GM19463 (cell line): ENCODE measurements around the gene RASA3.
"Not testable (repeated sequence)": the region's sequence is repeated elsewhere in the genome, so short reads cannot be mapped to it uniquely, and the experiment has no call there.

Source experiments
- ATAC-seq: cut with Tn5 transposase; IDR thresholded peaks from one replicate; pipeline ENCODE4 v1.9.1; 2021; ENCODE audit warnings: mild to moderate bottlenecking, moderate library complexity; ENCODE audit not compliant: unreplicated experiment

The RASA3 gene

GRCh38 chr13:114082849-114083645 lies 49.4 kb downstream of the RASA3 start:
- ATAC-seq = no peak

GRCh38 chr13:114081761-114082681 lies 50.4 kb downstream of the RASA3 start:
- no peak for ATAC-seq

- no peak for ATAC-seq
Measured at GRCh38 chr13:114080739-114081561, 51.5 kb downstream of the RASA3 start.

GRCh38 chr13:114079601-114080536 lies 52.6 kb downstream of the RASA3 start:
- no peak for ATAC-seq

GRCh38 chr13:114078461-114079451 lies 53.7 kb downstream of the RASA3 start:
- ATAC-seq = no peak

GRCh38 chr13:114077933-114078325 lies 54.5 kb downstream of the RASA3 start:
- ATAC-seq = no peak

GRCh38 chr13:114077099-114077932 lies 55.1 kb downstream of the RASA3 start:
- ATAC-seq = no peak

- no peak for ATAC-seq
Measured at GRCh38 chr13:114076329-114077090, 55.9 kb downstream of the RASA3 start.

- not testable (repeated sequence) for ATAC-seq
Measured at GRCh38 chr13:114075811-114076210, 56.6 kb downstream of the RASA3 start.

GRCh38 chr13:114074671-114075315 lies 57.6 kb downstream of the RASA3 start:
- ATAC-seq = no peak

GRCh38 chr13:114073881-114074612 lies 58.4 kb downstream of the RASA3 start:
- ATAC-seq = no peak

- ATAC-seq = no peak
Measured at GRCh38 chr13:114072421-114072820, 60.0 kb downstream of the RASA3 start.

- no peak for ATAC-seq
Measured at GRCh38 chr13:114071991-114072390, 60.4 kb downstream of the RASA3 start.

GRCh38 chr13:114071410-114071809 lies 61.0 kb downstream of the RASA3 start:
- no peak for ATAC-seq

- ATAC-seq = no peak
Measured at GRCh38 chr13:114070098-114070799, 62.2 kb downstream of the RASA3 start.
